OCI-LY7 (cell line): ENCODE measurements around the gene GATA2.

Experiments used
- CTCF ChIP-seq: fragments of 200-600 bp; sonication (generic); conservative IDR thresholded peaks from 2 replicates; pipeline ENCODE4 v1.5.1; 2014; ENCODE audit warnings: mild to moderate bottlenecking, antibody characterized with exemption, low read length, moderate library complexity, mixed read lengths
- EZH2phosphoT487 ChIP-seq: fragments of 200-600 bp; sonication (generic); IDR thresholded peaks from 2 replicates; pipeline ENCODE4 v1.6.1; 2018; ENCODE audit warnings: low read depth, borderline replicate concordance, mild to moderate bottlenecking, mixed run types, antibody characterized with exemption, low read length, moderate library complexity, mixed read lengths

- TF ChIP-seq CTCF (no peak), EZH2phosphoT487 (no peak)
Observed at GRCh38 chr3:128430731-128431130, 62.3 kb downstream of the GATA2 start.
